Stomach (tissue), 9 donors: Measurements from ENCODE around the gene SOD2. TPM values are rescaled to one million over a fixed set of nuclear protein-coding genes. Genes with fewer than 3 reads are reported as not detected.

Experiments used
- DNase-seq, 2 donors: peaks; one replicate each; pipeline versions ENCODE4 v3.0.0 to v3.0.0-alpha.2; 2013 to 2019
- H3K27ac ChIP-seq, 5 donors: fragments of 200-600 bp in 4 of 5; sonication (generic) in 4 of 5; one replicate each; pipeline ENCODE4 v1.5.1; 2013 to 2019; ENCODE audit warnings: mild to moderate bottlenecking in 1 of 5, moderate library complexity in 1 of 5
- H3K27me3 ChIP-seq, 3 donors: fragments of 200-600 bp; sonication (generic); one replicate each; pipeline ENCODE4 v1.5.1; 2017 to 2019; ENCODE audit warnings: mixed run types in 1 of 3
- H3K36me3 ChIP-seq, 4 donors: fragments of 200-600 bp; sonication (generic); 1 replicate in 3 of 4; 2 replicates in 1 of 4; pipeline ENCODE4 v1.5.1; 2016 to 2019
- H3K4me1 ChIP-seq, 4 donors: fragments of 200-600 bp; sonication (generic); one replicate each; pipeline ENCODE4 v1.5.1; 2016 to 2019
- H3K4me3 ChIP-seq, 4 donors: fragments of 200-600 bp; sonication (generic) in 3 of 4; one replicate each; pipeline ENCODE4 v1.5.1; 2016 to 2019; ENCODE audit warnings: mild to moderate bottlenecking in 1 of 4
- H3K9me3 ChIP-seq, 4 donors: fragments of 200-600 bp; sonication (generic); one replicate each; pipeline ENCODE4 v1.5.1; 2016 to 2019
- CTCF ChIP-seq, 7 experiments: fragments of 450-650 bp in 4 of 7; fragments of 200-600 bp in 3 of 7; sonication (generic) in 3 of 7; IDR thresholded peaks; one replicate each; pipeline ENCODE4 v1.5.1; 2016 to 2019; ENCODE audit warnings: antibody characterized with exemption in 7 of 7, control low read depth in 2 of 7, mild to moderate bottlenecking in 1 of 7
- EP300 ChIP-seq: sonication (generic); formaldehyde crosslinking; IDR thresholded peaks from one replicate; pipeline ENCODE4 v1.6.1; 2017; ENCODE audit warnings: antibody characterized with exemption
- POLR2A ChIP-seq, 4 donors: fragments of 450-650 bp; IDR thresholded peaks; one replicate each; pipeline ENCODE4 v1.6.1; 2016; ENCODE audit warnings: antibody characterized with exemption in 4 of 4, control low read depth in 2 of 4, mild to moderate bottlenecking in 1 of 4, moderate library complexity in 1 of 4
- POLR2AphosphoS5 ChIP-seq, 3 donors: sonication (generic); formaldehyde crosslinking; IDR thresholded peaks; one replicate each; pipeline ENCODE4 v1.6.1; 2016; ENCODE audit warnings: antibody characterized with exemption in 3 of 3
- WGBS, 5 donors: extraction: QIAGEN DNeasy Blood & Tissue Kit in 3 of 5; methylation state at CpG; one replicate each; pipeline versions ENCODE4 v1.1.5 to v1.1.7; 2013 to 2018; 5-methylcytosine and 5-hydroxymethylcytosine counted together
- intact Hi-C: fragments of 100-400 bp; cut with DNase I; formaldehyde crosslinking; loops from one replicate; pipeline ENCODE4 v1.15.1; 2023; ENCODE audit warnings: low total_unique reads
- polyA plus RNA-seq, 3 donors: library from polyadenylated mRNA; stranded (reverse); fragments of 200-250 nt; gene quantifications; one replicate each; pipeline ENCODE4 v1.2.3, GENCODE V29; 2013
- small RNA-seq, 4 donors: library from RNA; depleted of rRNA; stranded (forward); fragments of <200 nt; gene quantifications; one replicate each; pipeline ENCODE3, GENCODE V24; 2016
- total RNA-seq, 5 donors: library from RNA; depleted of rRNA; stranded (reverse); fragments of >200 nt; gene quantifications; one replicate each; pipeline versions ENCODE4 v1.1.0 to v1.2.3, GENCODE V29; 2014 to 2016
- donor health status: healthy with polysubstance abuse.
- donor health status: Bipolar disorder and iron deficiency.
- donor health status: healthy.

Gene SOD2
- total and polyA plus RNA-seq, 8 donors, result 27.2 to 404 (median 183) TPM

- TF ChIP-seq EP300, result no peak
- H3K4me1 ChIP-seq, result no peaks in the 10 kb centered on the region
- DNase-seq, result no peak
- intact Hi-C loops, result no loop called here
- H3K27ac ChIP-seq, result no peak overlapping the region
- WGBS, 5 donors, result 78 to 88% (median 86%) methylated on average over 2 of the region's 2 CpGs
- H3K27me3 ChIP-seq, result no peaks in the 10 kb centered on the region
- peaks cover 0 to 5% (median 0%) of the 10 kb centered on the region in 4 donors for H3K36me3 ChIP-seq
- H3K4me3 ChIP-seq, result no peak overlapping the region
- H3K9me3 ChIP-seq, result no peaks in the 10 kb centered on the region
Observed at GRCh38 chr6:159646733-159647132, 46.3 kb downstream of the SOD2 start.

DNA sequence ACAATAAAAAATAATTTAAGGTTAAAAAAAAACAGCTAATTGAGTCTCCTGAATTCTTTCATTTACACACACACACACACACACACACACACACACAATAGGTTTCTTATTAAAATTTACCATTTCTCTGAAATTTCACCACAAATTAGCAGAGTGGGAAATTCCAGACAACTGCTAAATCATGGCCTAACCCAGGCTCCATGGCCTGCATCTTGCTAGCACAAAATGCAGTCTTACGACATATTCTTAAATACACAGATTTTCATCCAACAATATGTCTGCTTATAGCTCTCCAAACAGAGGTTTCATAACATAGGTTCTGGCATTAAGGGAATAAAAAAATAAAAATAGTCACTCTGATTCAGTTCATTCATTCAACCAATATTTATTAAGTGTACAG lies 46.9 kb downstream of the SOD2 start:
- TF ChIP-seq POLR2AphosphoS5 (IDR thresholded peaks at IDR 0.05) (no peak), POLR2A (IDR thresholded peaks at IDR 0.05) (no peak), EP300 (no peak), CTCF (IDR thresholded peaks at IDR 0.05) (no peak)
- Histone ChIP-seq H3K4me3 (no peak overlapping the region), H3K27ac (no peak overlapping the region), H3K27me3 (no peaks in the 10 kb centered on the region), H3K4me1 (no peaks in the 10 kb centered on the region), H3K9me3 (no peaks in the 10 kb centered on the region), H3K36me3 (peaks cover 0 to 10% (median 2%) of the 10 kb centered on the region in 4 donors)
- intact Hi-C loops, result no loop called here
- WGBS, 5 donors, result 95 to 100% (median 97%) methylated on average over 1 of the region's 1 CpG
- DNase-seq, result no peak

- Histone ChIP-seq H3K9me3 (no peaks in the 10 kb centered on the region), H3K4me3 (no peak overlapping the region), H3K36me3 (peaks cover 0 to 10% (median 2%) of the 10 kb centered on the region in 4 donors), H3K27ac (no peak overlapping the region), H3K4me1 (no peaks in the 10 kb centered on the region), H3K27me3 (no peaks in the 10 kb centered on the region)
- no peak for DNase-seq
- TF ChIP-seq POLR2AphosphoS5 (IDR thresholded peaks at IDR 0.05), result no peak
- TF ChIP-seq POLR2A (IDR thresholded peaks at IDR 0.05), result no peak
- TF ChIP-seq CTCF (IDR thresholded peaks at IDR 0.05), result no peak
- no peak for TF ChIP-seq EP300
- WGBS, 5 donors, result 81 to 87% (median 84%) methylated on average over 4 of the region's 4 CpGs
- intact Hi-C loops, result no loop called here
Observed at GRCh38 chr6:159645640-159646039, 47.4 kb downstream of the SOD2 start.

Small RNA genes within 50 kb of the gene (small RNA-seq; reads per million reads assigned to genes)
- gene RNU4ATAC18P, result 0 reads per million in 4 donors

Other genes with a start within 250 kb of the SOD2 start
- 100 to 1,000 TPM in 1 of 5 donors, 10 to 100 TPM in 4; 35.0 to 125 (median 82.6) TPM for gene WTAP, start 34.3 kb upstream of the SOD2 start, total RNA-seq
- gene WTAP, start 34.3 kb upstream of the SOD2 start, polyA plus RNA-seq, result 10 to 100 TPM; 54.1 to 78.1 (median 58.3) TPM
- 10 to 100 TPM in 2 of 5 donors, 1 to 10 TPM in 2, under 1 TPM in 1; 0.58 to 82.1 (median 2.5) TPM for gene ACAT2, start 68.8 kb upstream of the SOD2 start, total RNA-seq
- gene ACAT2, start 68.8 kb upstream of the SOD2 start, polyA plus RNA-seq, result 10 to 100 TPM; 35.0 to 43.6 (median 39.7) TPM
- 100 to 1,000 TPM in 4 of 5 donors, 10 to 100 TPM in 1; 52.7 to 199 (median 127) TPM for gene TCP1, start 96.4 kb upstream of the SOD2 start, total RNA-seq
- gene TCP1, start 96.4 kb upstream of the SOD2 start, polyA plus RNA-seq, result 10 to 100 TPM; 64.8 to 98.0 (median 85.5) TPM
- 100 to 1,000 TPM in 1 of 5 donors, 10 to 100 TPM in 3, 1 to 10 TPM in 1; 3.6 to 105 (median 50.5) TPM for gene MRPL18, start 97.2 kb upstream of the SOD2 start, total RNA-seq
- gene MRPL18, start 97.2 kb upstream of the SOD2 start, polyA plus RNA-seq, result 10 to 100 TPM; 80.4 to 96.8 (median 86.9) TPM
- gene PNLDC1, start 107.0 kb upstream of the SOD2 start, total RNA-seq, result 1 to 10 TPM in 1 of 5 donors, under 1 TPM in 1, not detected in 3; 0.55 to 2.5 TPM
- under 1 TPM in 2 of 3 donors, not detected in 1; 0.25 to 0.30 TPM for gene PNLDC1, start 107.0 kb upstream of the SOD2 start, polyA plus RNA-seq
- gene MAS1, start 197.7 kb upstream of the SOD2 start, total RNA-seq, result under 1 TPM in 1 of 5 donors, not detected in 4; 0.18 TPM
- gene MAS1, start 197.7 kb upstream of the SOD2 start, polyA plus RNA-seq, result under 1 TPM in 1 of 3 donors, not detected in 2; under 0.01 TPM